ENCODE results near the gene MLYCD.

MLYCD gene

DNA sequence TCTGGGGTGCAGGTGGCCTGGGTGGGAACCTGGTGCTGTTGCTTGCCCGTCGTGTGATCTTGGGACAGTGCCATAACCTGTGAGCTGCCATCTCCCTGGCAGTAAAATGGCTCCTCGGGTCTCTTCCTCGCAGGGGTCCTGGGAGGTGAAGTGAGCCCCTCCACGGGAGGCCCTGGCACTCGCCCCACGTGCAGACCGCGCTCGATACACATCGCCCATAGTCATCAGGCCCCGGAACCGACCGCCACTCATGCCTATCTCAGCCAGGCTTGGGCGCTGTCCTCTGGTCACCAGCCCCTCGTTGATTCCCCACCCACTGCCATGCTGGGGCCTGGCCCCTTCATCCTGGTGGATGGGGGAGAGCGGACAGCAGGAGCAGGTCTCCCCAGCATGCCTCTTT, 32.6 kb downstream of the MLYCD start:
- Histone ChIP-seq H3K27ac (no peak overlapping the region), H3K36me3 (no peaks in the 10 kb centered on the region), H3K4me2 (no peak overlapping the region), H3K9me3 (no peaks in the 10 kb centered on the region), H4K20me1 (peaks cover 14% of the 10 kb centered on the region; the same call in 1 of the 2 replicates), H3K9ac (no peak overlapping the region), H3K4me1 (peaks cover 16% of the 10 kb centered on the region), H3K27me3 (no peaks in the 10 kb centered on the region), H3K4me3 (no peak overlapping the region)
- no peak for TF ChIP-seq Cebpa-rat (IDR thresholded peaks at IDR 0.05)

GRCh38 chr16:83932304-83932703, 33.4 kb downstream of the MLYCD start:
- H3K9me3 ChIP-seq, result no peaks in the 10 kb centered on the region
- no peaks in the 10 kb centered on the region for H3K36me3 ChIP-seq

GRCh38 chr16:83932955-83933673, 34.2 kb downstream of the MLYCD start:
- Histone ChIP-seq H3K9me3 (no peaks in the 10 kb centered on the region), H3K4me1 (peaks cover 11% of the 10 kb centered on the region), H3K27me3 (no peaks in the 10 kb centered on the region), H4K20me1 (0 out of 2 replicates have a peak, but pooled peaks cover 3% of the 10 kb centered on the region), H3K9ac (no peak overlapping the region), H3K36me3 (no peaks in the 10 kb centered on the region), H3K27ac (no peak overlapping the region), H3K4me3 (no peak overlapping the region), H3K4me2 (no peak overlapping the region)
- TF ChIP-seq Cebpa-rat (IDR thresholded peaks at IDR 0.05), result no peak

More at GRCh38 chr16:83932304-83932703, 33.4 kb downstream of the MLYCD start:
- H3K27ac ChIP-seq, result no peak overlapping the region
- no peak overlapping the region for H3K4me2 ChIP-seq
- no peaks in the 10 kb centered on the region for H3K27me3 ChIP-seq
- TF ChIP-seq Cebpa-rat (IDR thresholded peaks at IDR 0.05), result no peak
- no peak overlapping the region for H3K9ac ChIP-seq
- no peak overlapping the region for H3K4me3 ChIP-seq
- 0 out of 2 replicates have a peak, but pooled peaks cover 8% of the 10 kb centered on the region for H4K20me1 ChIP-seq
- H3K4me1 ChIP-seq, result peaks cover 11% of the 10 kb centered on the region

GRCh38 chr16:83933885-83934683, 35.2 kb downstream of the MLYCD start:
- H3K36me3 ChIP-seq, result no peaks in the 10 kb centered on the region
- H4K20me1 ChIP-seq, result no peaks in the 10 kb centered on the region
- TF ChIP-seq Cebpa-rat (IDR thresholded peaks at IDR 0.05), result no peak
- H3K27ac ChIP-seq, result no peak overlapping the region
- H3K9me3 ChIP-seq, result no peaks in the 10 kb centered on the region
- no peak overlapping the region for H3K9ac ChIP-seq
- no peaks in the 10 kb centered on the region for H3K27me3 ChIP-seq
- 0 out of 2 replicates have a peak overlapping the region, but pooled peaks have one; percentile 12 for H3K4me2 ChIP-seq
- H3K4me3 ChIP-seq, result no peak overlapping the region
- H3K4me1 ChIP-seq, result peaks cover 14% of the 10 kb centered on the region

DNA sequence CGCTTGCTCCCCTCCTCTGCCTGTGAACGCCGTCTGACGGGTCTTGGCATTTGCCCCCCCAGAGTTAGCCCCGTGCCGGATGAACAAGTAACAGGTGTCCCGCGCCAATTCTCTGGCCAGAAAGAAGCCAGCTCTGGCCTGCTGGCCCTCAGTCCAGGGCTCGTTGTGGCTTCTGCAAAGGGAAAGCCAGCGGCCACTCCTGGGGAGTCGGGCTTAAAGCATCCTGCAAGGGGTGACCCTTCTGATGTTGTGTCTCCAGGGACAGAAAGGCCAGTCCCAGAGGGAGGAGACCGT, 35.7 kb downstream of the MLYCD start:
- Histone ChIP-seq H4K20me1 (no peaks in the 10 kb centered on the region), H3K4me2 (no peak overlapping the region), H3K27ac (no peak overlapping the region), H3K27me3 (no peaks in the 10 kb centered on the region), H3K4me1 (peaks cover 19% of the 10 kb centered on the region), H3K36me3 (no peaks in the 10 kb centered on the region), H3K4me3 (no peak overlapping the region), H3K9me3 (no peaks in the 10 kb centered on the region), H3K9ac (no peak overlapping the region)
- no peak for TF ChIP-seq Cebpa-rat (IDR thresholded peaks at IDR 0.05)

GRCh38 chr16:83935005-83935857, 36.3 kb downstream of the MLYCD start:
- H3K36me3 ChIP-seq, result no peaks in the 10 kb centered on the region
- no peaks in the 10 kb centered on the region for H3K9me3 ChIP-seq
- no peak overlapping the region for H3K4me2 ChIP-seq
- no peaks in the 10 kb centered on the region for H4K20me1 ChIP-seq
- H3K4me1 ChIP-seq, result peaks cover 25% of the 10 kb centered on the region
- no peak overlapping the region for H3K27ac ChIP-seq
- no peak overlapping the region for H3K9ac ChIP-seq
- H3K27me3 ChIP-seq, result no peaks in the 10 kb centered on the region
- TF ChIP-seq Cebpa-rat (IDR thresholded peaks at IDR 0.05), result no peak
- H3K4me3 ChIP-seq, result no peak overlapping the region

DNA sequence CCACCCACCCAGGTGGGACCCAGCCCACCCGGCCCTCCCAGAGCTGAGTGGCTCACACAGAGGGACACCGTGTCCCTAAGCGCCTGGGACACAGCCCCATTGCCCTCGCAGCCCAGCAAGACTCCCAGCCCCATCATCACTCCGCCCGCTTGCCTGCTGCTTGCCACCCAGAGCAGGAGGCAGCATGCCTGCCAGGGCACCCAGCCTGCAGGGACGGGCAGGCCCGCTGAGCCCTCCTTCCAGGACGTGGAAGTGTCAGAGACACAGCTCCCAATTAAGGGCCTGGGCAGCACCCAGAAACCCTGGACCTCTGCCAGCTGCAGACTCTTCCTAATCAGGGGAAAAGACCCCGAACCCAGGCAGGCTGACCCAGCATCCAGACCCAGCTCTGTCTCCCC, 36.9 kb downstream of the MLYCD start:
- Histone ChIP-seq H3K4me3 (no peak overlapping the region), H3K36me3 (no peaks in the 10 kb centered on the region), H3K4me2 (no peak overlapping the region), H3K4me1 (peaks cover 31% of the 10 kb centered on the region), H4K20me1 (no peaks in the 10 kb centered on the region), H3K27me3 (no peaks in the 10 kb centered on the region), H3K27ac (no peak overlapping the region; the same call in 1 of the 2 replicates), H3K9me3 (no peaks in the 10 kb centered on the region), H3K9ac (no peak overlapping the region)
- TF ChIP-seq Cebpa-rat (IDR thresholded peaks at IDR 0.05), result no peak

GRCh38 chr16:83936581-83937165, 37.8 kb downstream of the MLYCD start:
- no peaks in the 10 kb centered on the region for H3K36me3 ChIP-seq
- H3K4me1 ChIP-seq, result peaks cover 40% of the 10 kb centered on the region
- no peak overlapping the region for H3K27ac ChIP-seq
- H3K9ac ChIP-seq, result no peak overlapping the region
- H3K27me3 ChIP-seq, result no peaks in the 10 kb centered on the region
- H3K4me2 ChIP-seq, result no peak overlapping the region
- no peak for TF ChIP-seq Cebpa-rat (IDR thresholded peaks at IDR 0.05)
- H3K4me3 ChIP-seq, result no peak overlapping the region
- no peaks in the 10 kb centered on the region for H4K20me1 ChIP-seq
- H3K9me3 ChIP-seq, result no peaks in the 10 kb centered on the region

- no peak overlapping the region for H3K4me3 ChIP-seq
- H3K9me3 ChIP-seq, result no peaks in the 10 kb centered on the region
- H3K27me3 ChIP-seq, result no peaks in the 10 kb centered on the region
- no peaks in the 10 kb centered on the region for H3K36me3 ChIP-seq
- H3K4me2 ChIP-seq, result no peak overlapping the region
- no peaks in the 10 kb centered on the region for H4K20me1 ChIP-seq
- H3K9ac ChIP-seq, result no peak overlapping the region
- no peak overlapping the region for H3K27ac ChIP-seq
- H3K4me1 ChIP-seq, result peaks cover 46% of the 10 kb centered on the region
- no peak for TF ChIP-seq Cebpa-rat (IDR thresholded peaks at IDR 0.05)
These were observed 38.4 kb downstream of the MLYCD start for GRCh38 chr16:83937267-83937666.

Measured in BLaER1 (cell line).